ENCODE results near the gene EOGT.

The EOGT gene

DNA sequence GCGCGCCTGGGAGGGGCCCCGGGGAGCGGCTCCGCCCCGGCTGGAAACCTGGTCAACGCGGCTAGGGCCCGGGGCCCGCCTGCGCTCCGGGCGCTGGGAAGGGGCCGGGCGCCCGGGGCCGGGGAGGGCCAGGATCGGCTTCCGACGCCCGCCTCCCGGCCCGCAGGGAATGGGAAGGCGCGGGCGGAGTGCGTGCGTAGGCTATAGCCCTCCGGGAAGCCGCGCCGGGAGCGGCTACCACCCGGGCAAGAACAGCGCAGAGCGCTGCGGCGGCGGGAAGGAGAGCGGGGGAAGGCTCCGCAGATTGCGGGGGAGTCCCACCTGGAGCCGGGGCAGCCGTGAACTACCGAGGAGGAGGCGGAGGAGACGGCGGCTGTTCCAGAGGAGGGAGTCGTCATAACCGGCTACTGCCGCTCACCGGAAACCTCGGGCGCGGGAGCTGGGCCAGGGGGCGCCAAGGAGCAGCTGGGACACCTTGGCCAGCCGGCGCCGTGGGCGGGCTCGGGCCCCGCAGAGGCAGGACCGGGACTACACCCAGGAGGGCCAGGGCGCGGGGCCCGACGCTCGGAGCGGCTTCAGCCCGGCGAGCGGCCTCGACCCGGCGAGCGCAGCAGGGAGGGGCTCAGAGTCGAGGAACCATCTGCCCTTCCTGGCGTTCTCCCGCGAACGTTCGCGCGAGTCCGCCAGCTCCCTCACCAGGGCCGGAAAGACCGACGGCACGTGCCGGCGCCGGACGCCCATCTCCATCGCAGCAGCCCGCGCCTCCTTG is at the start of gene EOGT:
TSS of gene EOGT (minus strand) at position 432 of the 769 bp plus-strand sequence. CDS start 3,838 bp downstream, outside the sequence.
- in situ Hi-C loops (cut with MboI; ENCODE audit: low sequenced_read_pairs) = no loop called here

GRCh38 chr3:69059688-69060087 is 46.2 kb upstream of the EOGT start:
- in situ Hi-C loops (cut with MboI; ENCODE audit: low sequenced_read_pairs) = no loop called here

GRCh38 chr3:69058947-69059224 is 45.4 kb upstream of the EOGT start:
- in situ Hi-C loops (cut with MboI; ENCODE audit: low sequenced_read_pairs) = no loop called here

DNA sequence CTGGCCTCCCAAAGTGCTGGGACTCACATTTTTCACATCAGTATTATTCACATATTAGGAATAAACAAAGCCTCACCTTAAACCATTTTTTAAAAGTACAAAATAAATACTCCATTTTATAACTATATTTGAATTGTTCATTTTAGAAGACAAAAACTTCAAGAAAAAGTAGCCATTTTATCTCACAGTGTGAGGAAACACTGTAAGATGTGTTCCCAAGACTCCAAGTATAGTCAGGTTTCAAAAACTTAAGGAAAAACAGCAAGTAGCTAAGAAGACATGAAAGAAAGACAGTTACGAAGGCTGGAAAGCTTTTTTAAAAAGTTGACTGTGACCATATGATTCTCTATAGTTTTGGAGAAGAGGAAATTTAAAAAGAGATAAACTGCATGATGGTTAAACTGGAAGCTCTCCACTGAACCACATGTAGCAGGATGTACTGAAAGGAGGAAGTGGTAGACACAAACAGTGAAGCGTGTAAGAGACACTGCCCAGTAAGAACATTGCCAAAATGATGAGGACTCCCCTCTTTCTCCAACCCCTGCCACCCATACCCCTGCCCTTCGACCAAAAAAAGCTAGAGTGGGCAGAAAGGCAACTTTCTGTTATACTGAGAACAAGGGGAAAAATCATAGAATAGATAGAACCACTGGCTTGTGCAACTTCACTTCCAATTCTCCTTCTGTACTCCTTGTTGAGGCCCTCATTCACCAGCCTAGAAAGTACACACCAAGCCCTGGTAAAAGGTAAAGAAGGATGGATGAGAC is 44.9 kb upstream of the EOGT start:
- in situ Hi-C loops (cut with MboI; ENCODE audit: low sequenced_read_pairs) = no loop called here

DNA sequence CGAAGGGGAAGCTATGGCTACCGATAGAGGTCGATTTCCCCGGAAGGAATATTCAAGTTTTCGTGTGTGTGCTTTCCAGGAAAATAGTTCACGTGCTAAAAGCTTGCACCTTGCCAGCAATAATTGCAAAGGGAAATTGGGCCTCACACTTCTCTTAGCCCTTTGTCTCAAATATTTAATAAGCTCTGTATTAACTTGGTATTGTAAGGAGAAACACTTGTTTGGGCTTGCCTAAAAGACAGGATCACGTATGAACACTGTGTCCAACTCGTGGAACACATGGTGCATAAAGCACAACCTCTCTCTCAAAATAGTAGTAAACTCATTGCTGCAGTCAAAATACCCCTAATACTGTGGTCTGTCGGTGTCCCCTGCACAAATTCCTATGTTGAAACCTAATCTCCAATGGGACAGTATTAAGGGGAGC is 39.0 kb upstream of the EOGT start:
- in situ Hi-C loops (cut with MboI; ENCODE audit: low sequenced_read_pairs) = no loop called here

GRCh38 chr3:69051756-69052471 is 38.4 kb upstream of the EOGT start, which contains the start of gene TMF1:
Gene TMF1, minus strand, starts transcription at chr3:69052333. Its CDS starts 247 bp downstream, at chr3:69052086.
- in situ Hi-C loops (cut with MboI; ENCODE audit: low sequenced_read_pairs) = no loop called here

DNA sequence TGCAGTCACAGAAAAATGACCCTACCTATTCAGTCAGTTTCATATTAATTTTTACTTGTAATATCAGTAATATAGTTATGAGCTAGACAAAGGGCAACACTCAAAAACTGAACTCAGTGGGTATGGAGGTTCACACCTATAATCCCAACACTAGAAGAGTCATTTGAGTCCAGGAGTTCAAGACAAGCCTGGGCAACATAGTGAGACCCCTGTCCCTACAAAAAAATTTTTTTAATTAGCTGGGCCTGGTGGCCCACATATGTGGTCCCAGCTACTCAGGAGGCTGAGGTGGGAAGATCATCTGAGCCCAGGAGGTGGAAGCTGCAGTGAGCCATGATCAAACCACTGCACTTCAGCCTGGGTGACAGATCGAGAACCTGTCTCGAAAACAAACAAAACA is 35.5 kb upstream of the EOGT start:
- in situ Hi-C loops (cut with MboI; ENCODE audit: low sequenced_read_pairs) = no loop called here

- in situ Hi-C loops (cut with MboI; ENCODE audit: low sequenced_read_pairs) = no loop called here
Measured at GRCh38 chr3:69044608-69045007, 31.1 kb upstream of the EOGT start.

DNA sequence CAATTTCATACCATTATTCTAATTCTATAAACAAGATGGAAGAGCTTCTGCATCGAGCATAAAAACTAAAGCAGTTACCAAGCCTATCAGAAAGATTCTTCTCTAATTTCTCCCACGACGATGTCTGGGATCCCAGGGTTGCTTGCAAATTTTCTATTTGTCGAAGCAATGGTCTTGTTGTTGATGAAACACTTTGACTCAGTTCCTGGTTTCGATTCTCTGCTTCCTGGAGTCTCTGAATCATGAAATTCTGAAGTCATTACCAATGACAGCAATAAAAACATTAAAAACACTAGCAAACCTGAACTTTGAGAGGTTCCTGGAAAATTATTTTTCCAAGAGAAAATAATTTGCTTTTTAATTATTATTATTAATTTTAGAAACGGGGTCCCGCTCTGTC is 20.0 kb upstream of the EOGT start:
- in situ Hi-C loops (cut with MboI; ENCODE audit: low sequenced_read_pairs) = no loop called here

DNA sequence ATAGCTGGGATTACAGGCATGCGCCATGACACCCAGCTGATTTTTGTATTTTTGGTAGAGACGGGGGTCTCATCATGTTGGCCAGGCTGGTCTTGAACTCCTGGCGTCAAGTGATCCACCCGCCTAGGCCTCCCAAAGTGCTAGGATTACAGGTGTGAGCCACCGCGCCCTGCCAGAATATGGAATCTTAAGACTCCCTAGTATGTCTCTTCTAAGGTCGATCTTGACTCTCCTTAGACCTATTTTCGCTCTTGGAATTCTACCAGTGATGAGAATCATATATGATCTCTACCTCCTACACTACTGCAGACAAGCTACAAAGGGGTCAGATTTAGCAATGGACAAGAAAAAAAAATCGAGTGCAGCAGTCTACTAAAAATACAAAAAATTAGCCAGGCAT is 19.3 kb upstream of the EOGT start:
- in situ Hi-C loops (cut with MboI; ENCODE audit: low sequenced_read_pairs) = no loop called here

DNA sequence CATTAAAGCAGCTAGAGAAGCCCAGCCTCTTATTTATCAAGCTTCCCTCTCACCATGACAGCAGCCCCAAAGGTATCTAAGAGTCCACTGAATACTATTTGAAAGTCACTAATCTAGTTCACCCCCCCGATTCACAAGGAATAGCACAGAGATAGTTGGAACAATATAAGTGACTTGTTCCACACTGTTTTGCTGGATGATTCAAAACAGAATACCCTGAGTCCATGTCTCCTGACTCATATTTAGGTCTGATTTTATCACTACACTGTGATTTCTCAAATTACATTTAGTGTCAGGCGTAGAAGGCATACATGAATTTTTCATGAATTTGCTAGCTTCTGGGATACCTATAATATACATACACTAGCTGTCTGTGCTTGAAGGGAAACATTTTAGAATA is 18.7 kb upstream of the EOGT start:
- in situ Hi-C loops (cut with MboI; ENCODE audit: low sequenced_read_pairs) = no loop called here

DNA sequence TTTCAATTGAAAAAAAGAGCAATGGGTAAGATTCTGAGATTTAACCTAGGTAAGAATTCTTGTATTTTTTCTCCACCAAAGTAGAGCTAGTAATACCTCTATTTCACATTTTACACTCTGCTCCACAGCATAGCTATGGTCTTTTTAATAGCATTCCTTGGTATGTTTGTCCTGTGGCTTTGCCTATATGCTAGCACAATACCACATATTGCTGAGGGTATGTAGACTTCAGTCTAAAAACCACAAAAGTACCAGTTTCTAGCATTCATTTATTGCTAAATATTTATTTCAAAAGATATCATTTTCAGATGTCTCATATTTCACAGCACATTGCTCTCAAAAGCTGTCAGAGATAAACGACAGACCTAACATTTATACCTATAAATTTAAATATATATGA is 18.2 kb upstream of the EOGT start:
- in situ Hi-C loops (cut with MboI; ENCODE audit: low sequenced_read_pairs) = no loop called here

DNA sequence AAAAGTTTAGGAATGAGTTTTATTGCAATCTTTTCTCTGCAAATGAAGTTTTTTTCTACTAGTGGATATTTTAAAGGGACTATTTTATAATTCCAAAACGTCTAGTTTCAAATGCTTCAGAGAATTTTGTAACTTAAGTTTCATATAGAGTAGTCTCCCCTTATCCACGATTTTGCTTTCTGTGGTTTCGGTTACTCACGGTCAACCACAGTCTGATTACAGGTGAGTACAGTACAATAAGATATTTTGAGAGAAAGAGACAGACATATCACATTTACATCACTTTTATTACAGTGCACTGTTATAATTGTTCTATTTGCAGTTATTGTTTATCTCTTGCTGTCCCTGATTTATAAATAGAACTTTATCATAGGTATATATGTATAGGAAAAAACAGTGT is 7.4 kb upstream of the EOGT start:
- in situ Hi-C loops (cut with MboI; ENCODE audit: low sequenced_read_pairs) = no loop called here

- in situ Hi-C loops (cut with MboI; ENCODE audit: low sequenced_read_pairs) = no loop called here
Measured at GRCh38 chr3:69020424-69020823, 6.9 kb upstream of the EOGT start.

- in situ Hi-C loops (cut with MboI; ENCODE audit: low sequenced_read_pairs) = no loop called here
Measured at GRCh38 chr3:69016901-69017300, 3.4 kb upstream of the EOGT start.

DNA sequence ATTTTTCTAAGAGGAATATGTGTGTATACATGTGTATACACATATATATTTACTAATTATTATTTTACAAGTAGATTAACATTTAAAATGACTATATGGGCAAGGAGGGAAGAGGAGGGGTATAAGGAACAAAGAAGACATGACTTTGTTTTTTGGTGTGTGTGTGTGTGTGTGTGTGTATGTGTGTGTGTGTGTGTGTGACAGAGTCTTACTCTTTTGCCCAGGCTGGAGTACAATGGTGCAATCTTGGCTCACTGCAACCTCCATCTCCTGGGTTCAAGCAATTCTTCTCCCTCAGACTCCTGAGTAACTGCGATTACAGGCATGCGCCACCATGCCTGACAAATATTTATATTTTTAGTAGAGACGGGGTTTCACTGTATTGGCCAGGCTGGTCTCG is 2.6 kb upstream of the EOGT start:
- in situ Hi-C loops (cut with MboI; ENCODE audit: low sequenced_read_pairs) = no loop called here

DNA sequence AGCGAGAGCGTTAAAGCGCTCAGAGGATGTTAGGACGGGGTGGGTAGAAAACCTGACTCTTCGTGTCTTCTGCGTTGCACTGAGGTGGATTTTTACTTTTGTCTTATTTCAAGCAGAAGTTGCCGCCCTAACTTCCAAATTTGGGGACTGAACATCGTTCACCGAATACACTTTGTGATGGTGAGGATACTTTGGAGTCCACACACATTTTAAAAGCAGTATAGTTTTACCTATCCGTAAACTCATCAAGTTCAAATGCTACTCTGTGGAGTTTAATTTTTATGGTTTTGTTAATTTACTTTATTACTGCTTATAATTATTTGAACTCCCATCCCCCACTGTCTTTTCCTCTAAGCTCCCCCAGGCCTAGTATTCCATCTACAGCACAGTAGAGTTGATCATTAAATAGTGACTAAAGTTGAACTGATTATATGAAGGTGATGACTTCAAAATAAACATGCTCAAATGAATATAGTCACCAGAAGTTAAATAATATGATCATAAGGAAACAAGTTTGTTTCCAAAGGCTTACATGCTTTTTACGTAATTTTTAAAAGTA is 617 bp upstream of the EOGT start:
- in situ Hi-C loops (cut with MboI; ENCODE audit: low sequenced_read_pairs) = no loop called here

- in situ Hi-C loops (cut with MboI; ENCODE audit: low sequenced_read_pairs) = no loop called here
Measured at GRCh38 chr3:69012800-69013252, 658 bp downstream of the EOGT start.

GRCh38 chr3:69012100-69012799 is 1.2 kb downstream of the EOGT start:
- in situ Hi-C loops (cut with MboI; ENCODE audit: low sequenced_read_pairs) = no loop called here

DNA sequence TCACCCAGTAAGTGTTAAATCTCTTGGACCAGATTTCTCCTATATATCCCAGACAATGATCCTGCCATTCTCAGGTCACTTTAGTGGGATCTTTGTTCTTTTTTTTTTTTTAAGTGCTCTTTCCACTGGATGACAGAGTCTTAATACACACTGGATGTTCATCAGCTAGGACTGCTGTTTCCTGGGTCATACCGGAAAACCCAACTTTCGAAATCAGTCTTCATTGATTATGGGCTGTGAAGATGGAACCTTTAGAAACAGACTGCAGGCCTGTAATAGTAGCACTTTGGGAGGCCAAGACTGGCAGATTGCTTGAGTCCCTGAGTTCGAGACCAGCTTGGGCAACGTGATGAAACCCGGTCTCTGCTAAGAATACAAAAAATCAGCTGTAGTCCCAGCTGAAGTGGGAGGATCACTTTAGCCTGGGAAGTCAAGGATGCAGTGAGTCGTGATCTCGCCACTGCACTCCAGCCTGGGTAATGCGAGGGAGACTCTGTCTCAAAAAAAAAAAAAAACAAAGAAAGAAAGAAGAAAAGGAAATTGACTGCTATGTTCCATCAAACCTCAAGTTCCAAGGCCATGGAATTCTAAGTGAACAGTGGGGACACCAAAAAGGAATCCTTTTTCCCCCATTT is 2.3 kb downstream of the EOGT start:
- in situ Hi-C loops (cut with MboI; ENCODE audit: low sequenced_read_pairs) = no loop called here

Measured in HL-60/S4 treated with retinoic acid at 250 ng/mL for 4 days and 3 days (cell line).